HL-60/S4 treated with retinoic acid at 250 ng/mL for 4 days and 3 days (cell line): ENCODE results near the gene MORC1.

ENCODE experiments used
- in situ Hi-C: fragments of 300-500 bp; cut with MboI; formaldehyde crosslinking; loops from 2 replicates; pipeline ENCODE4 v1.7.0; 2022; ENCODE audit warnings: low sequenced_read_pairs

The MORC1 gene

GRCh38 chr3:108946292-108947285 lies 171.3 kb downstream of the MORC1 start:
- in situ Hi-C loops = no loop called here

GRCh38 chr3:108940568-108941263 lies 177.2 kb downstream of the MORC1 start:
- in situ Hi-C loops = no loop called here

- in situ Hi-C loops = no loop called here
Observed at GRCh38 chr3:108940166-108940565, 177.8 kb downstream of the MORC1 start.

GRCh38 chr3:108936924-108937689 lies 180.8 kb downstream of the MORC1 start:
- in situ Hi-C loops = no loop called here

- in situ Hi-C loops = no loop called here
Observed at GRCh38 chr3:108931035-108931434, 186.9 kb downstream of the MORC1 start.

GRCh38 chr3:108918866-108919265 lies 199.1 kb downstream of the MORC1 start:
- in situ Hi-C loops = loop anchor here (25.0 kb wide), 1 partner anchor 432 kb away; no protein-coding TSS in a partner anchor

- in situ Hi-C loops = loop anchor here (25.0 kb wide), 1 partner anchor 428 kb away; no protein-coding TSS in a partner anchor
Observed at GRCh38 chr3:108914774-108915641, 202.9 kb downstream of the MORC1 start.

- in situ Hi-C loops = loop anchor here (25.0 kb wide), 1 partner anchor 422 kb away; no protein-coding TSS in a partner anchor
Observed at GRCh38 chr3:108909799-108910198, 208.1 kb downstream of the MORC1 start.
